A549 treated with CpdA at 1 μM for 4 hours (cell line): ENCODE data around the gene IFIT5. TPM values are rescaled to one million over a fixed set of nuclear protein-coding genes. Genes with fewer than 3 reads are reported as not detected.

Source experiments
- total RNA-seq: library from RNA; stranded (reverse); fragments of 200-300 nt; extraction: Qiagen RNA extraction; gene quantifications from 5 replicates; pipeline ENCODE4 v1.2.3, GENCODE V29; 2022; ENCODE audit warnings: low read depth

Gene IFIT5
- total RNA-seq, result 7.3 to 11.1 TPM (median 7.9 TPM) in 5 replicates

DNA sequence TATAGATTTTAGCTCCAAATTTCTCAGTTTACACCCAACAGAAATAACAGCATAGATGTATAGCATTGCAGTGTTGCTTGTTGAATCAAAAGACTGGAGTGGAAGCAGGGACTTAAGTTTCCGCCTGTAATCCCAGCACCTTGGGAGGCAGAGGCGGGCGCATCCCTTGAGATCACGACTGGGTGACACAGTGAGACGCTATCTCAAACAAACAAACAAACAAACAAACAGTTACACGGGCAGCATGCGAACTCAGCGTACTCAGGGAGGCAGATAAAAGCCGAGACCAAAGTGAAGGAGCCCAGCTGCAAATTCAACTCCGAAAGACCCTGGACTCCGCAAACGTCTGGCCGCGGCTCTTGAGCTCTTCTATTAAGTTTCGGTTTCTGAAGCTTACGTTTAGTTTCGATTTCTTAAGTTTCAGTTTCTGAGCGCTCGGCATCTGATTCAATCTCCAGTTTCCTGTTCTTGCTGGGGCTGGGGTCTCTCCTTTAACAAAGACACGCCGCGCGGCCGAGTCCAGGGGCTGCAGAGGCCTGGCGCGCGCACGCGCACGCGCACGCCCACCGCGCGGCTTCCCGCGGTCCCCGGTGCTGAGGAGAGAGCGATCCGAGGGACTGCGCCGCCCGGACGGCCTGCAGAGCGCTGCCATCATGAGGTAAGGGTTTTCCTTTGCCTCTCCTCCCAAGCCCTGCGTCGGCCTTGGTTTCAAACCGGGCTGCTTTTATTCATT, at the start of gene IFIT5:
TSS of gene IFIT5 (plus strand) at position 423 of the 733 bp plus-strand sequence. CDS start at position 654, 231 bp downstream.

DNA sequence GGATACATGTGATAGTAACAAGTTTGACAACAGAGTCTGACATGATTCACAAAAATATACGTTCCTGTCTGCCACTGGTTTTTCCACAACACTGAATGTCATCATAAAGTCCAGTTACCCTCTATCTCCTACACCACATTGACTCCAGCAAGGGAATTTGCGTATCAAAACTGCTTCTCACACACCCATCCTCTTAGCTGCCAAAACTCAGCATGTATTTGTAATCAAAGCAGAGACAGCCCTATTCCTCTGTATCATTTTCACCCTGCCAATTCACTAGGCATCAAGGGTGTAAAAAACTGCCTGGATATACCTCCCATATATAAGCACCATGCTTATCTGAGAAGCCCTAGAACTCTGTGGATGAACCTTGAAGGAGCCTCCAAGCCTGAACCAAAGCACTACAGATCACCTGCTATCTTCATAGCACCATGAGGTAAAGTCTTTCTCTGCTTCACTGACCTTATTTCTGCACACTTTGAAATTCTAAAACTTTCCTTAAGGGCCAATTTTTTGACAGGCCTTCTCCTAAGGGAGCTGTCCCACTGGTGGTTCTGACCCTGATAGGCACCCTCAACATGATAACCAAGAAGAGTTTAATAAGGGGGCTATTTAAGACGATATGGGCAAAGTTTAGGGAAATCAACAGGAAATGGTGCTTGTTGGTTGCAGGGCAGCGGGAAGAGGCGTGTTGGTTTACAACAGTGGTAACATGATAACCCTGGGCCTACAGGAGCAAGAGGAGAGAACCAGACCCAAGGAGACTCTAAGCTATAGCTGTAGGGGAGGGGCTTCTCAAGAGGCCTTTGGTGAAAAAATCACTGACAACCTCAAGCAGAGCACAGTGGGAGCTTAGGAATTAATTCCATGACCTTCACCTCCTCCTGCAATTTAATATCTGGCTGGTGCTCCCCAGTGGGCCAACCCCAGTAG, 36.4 kb upstream of the IFIT5 start, which contains the start of gene IFIT1B:
TSS of gene IFIT1B (plus strand) at position 352 of the 933 bp plus-strand sequence. CDS start at position 432, 80 bp downstream.

DNA sequence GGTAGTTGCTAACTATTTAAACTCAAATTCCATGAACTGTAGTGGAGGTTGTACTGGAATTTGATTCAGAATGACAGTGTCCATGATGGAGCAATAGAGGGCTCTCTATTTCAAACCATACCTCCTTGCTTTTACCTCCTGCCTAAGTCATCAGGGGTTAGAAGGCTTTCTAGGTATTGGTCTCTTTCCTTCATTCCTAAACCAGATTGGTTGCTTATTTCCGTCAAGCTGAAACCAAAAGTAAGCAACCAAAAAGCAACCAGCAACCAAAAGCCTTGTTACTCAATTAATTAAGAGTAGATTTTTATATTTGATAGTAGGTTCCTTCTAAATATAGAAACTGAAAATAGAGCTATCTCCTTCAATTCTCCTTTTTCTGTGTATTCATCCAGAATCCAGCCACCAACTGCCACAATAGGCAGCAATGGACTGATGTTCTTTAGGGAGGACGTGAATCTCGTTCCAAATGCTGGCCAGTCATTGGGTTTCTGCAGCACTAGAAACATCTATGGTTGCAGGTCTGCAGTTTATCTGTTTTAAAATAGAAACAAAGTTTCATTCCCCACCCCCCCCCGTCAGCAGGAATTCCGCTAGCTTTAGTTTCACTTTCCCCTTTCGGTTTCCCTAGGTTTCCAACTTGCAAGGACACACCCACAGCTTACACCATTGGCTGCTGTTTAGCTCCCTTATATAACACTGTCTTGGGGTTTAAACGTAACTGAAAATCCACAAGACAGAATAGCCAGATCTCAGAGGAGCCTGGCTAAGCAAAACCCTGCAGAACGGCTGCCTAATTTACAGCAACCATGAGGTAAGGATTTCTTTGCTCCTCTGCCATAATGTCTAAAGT, 22.2 kb upstream of the IFIT5 start, which contains the start of gene IFIT1:
TSS of gene IFIT1 (plus strand) at position 717 of the 850 bp plus-strand sequence. CDS start at position 807, 90 bp downstream.

Other genes starting within 250 kb of the IFIT5 start
- 0.03 to 0.13 TPM (median 0.09 TPM) in 3 of 5 replicates, not detected in the others for gene CH25H, start 207.3 kb upstream of the IFIT5 start, total RNA-seq
- gene LIPA, start 162.8 kb upstream of the IFIT5 start, total RNA-seq, result 41.1 to 60.3 TPM (median 48.1 TPM) in 5 replicates
- gene IFIT2, start 112.5 kb upstream of the IFIT5 start, total RNA-seq, result 2.3 to 4.9 TPM (median 3.1 TPM) in 5 replicates
- gene IFIT3, start 86.6 kb upstream of the IFIT5 start, total RNA-seq, result 5.0 to 7.7 TPM (median 5.9 TPM) in 5 replicates
- gene IFIT1B, start 36.5 kb upstream of the IFIT5 start, total RNA-seq, result not detected in 5 replicates
- 4.4 to 7.2 TPM (median 6.0 TPM) in 5 replicates for gene IFIT1, start 21.9 kb upstream of the IFIT5 start, total RNA-seq
- gene SLC16A12, start 121.0 kb downstream of the IFIT5 start, total RNA-seq, result 0.03 to 0.11 TPM in 2 of 5 replicates, not detected in the others
- gene PANK1, start 230.7 kb downstream of the IFIT5 start, total RNA-seq, result 5.4 to 6.9 TPM (median 6.4 TPM) in 5 replicates